HAP-1 (cell line): ENCODE data around the gene HACD3.

ENCODE experiments used
- DNase-seq, 2 experiments: peaks; one replicate each; pipeline ENCODE4 v3.0.0-alpha.2; 2016 to 2020; ENCODE audit warnings: low spot score in 2 of 2
- H3K27me3 ChIP-seq: fragments of 250-450 bp; sonication (Bioruptor Pico); 2 replicates; pipeline ENCODE4 v1.5.1; 2020; ENCODE audit warnings: low read depth, mild to moderate bottlenecking, moderate library complexity
- H3K36me3 ChIP-seq: fragments of 250-450 bp; sonication (Bioruptor Pico); replicated peaks from 2 replicates; pipeline ENCODE4 v1.5.1; 2020; ENCODE audit warnings: mild to moderate bottlenecking
- H3K4me1 ChIP-seq: fragments of 250-450 bp; sonication (Bioruptor Pico); 2 replicates; pipeline ENCODE4 v1.5.1; 2020; ENCODE audit warnings: mild to moderate bottlenecking
- H3K4me3 ChIP-seq: fragments of 250-450 bp; sonication (Bioruptor Pico); 2 replicates; pipeline ENCODE4 v1.5.1; 2020; ENCODE audit warnings: mild to moderate bottlenecking, moderate library complexity
- H3K9me3 ChIP-seq: fragments of 250-450 bp; sonication (Bioruptor Pico); 2 replicates; pipeline ENCODE4 v1.5.1; 2020; ENCODE audit warnings: mild to moderate bottlenecking, moderate library complexity
- in situ Hi-C: fragments of 300-500 bp; cut with MboI; formaldehyde crosslinking; loops from 3 replicates; pipeline ENCODE4 v1.14.3; 2020; ENCODE audit warnings: low sequenced_read_pairs, inconsistent platforms, mixed read lengths

Gene HACD3

DNA sequence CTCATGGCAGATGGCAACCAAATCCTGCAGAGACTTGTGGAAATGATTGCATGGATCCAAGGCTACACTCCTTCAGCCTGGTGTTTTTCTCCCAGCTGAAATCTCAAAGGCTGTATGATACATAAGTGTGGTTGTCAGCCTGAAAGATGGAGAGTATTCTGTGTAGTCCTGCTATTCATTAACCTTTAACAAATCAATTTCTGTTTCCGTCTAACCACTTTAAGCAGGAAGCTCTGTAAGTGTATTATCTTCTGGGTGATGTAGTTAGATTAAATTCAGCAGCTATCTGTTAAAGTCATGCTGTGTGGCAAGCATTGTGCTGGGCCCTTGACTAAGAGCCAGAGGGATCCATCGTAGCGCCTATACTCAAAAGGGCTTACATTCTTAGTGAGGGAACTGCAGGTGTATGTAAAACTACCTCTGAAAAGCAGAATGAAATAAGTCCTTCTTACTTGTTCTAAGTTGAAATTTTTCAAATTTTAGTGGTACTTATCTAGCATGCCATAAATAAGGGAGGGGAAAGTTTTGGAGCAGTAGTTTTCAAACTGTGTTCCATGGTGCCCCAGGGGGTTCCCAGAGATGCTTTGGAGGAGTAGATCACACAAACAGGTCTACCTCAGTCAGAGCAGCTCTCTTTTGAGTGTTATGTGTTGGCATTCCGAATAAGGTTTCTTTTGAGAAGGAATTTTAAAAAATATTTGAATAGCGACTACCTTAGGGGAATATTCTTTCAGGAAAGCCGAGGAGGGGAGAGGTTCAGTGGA, 28.9 kb downstream of the HACD3 start:
- H3K9me3 ChIP-seq: no peaks in the 10 kb centered on the region
- in situ Hi-C loops: no loop called here
- H3K27me3 ChIP-seq: no peaks in the 10 kb centered on the region
- no peaks in the 10 kb centered on the region for H3K4me1 ChIP-seq
- H3K36me3 ChIP-seq: peaks cover 91% of the 10 kb centered on the region
- no peak overlapping the region for H3K4me3 ChIP-seq
- DNase-seq: no peak

DNA sequence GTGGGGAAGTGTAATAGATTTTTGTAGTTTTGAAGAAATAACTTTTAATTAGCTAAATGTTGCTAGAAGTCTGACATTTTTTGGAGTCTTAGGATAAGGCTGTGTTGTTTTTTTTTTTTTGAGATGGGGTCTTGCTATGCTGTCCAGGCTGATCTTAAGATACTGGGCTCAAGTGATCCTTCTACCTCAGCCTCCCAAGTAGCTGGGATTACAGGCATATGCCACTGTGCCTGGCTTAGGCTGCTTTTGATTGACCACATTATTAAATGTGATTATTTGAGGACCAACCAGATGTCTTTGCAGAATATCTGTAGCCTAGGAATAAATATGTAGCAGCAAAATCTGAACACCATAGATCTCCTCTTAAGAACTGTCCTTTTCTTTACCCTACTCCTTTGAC, 29.7 kb downstream of the HACD3 start:
- no peaks in the 10 kb centered on the region for H3K9me3 ChIP-seq
- in situ Hi-C loops: no loop called here
- DNase-seq: no peak
- H3K4me1 ChIP-seq: no peaks in the 10 kb centered on the region
- no peaks in the 10 kb centered on the region for H3K27me3 ChIP-seq
- no peak overlapping the region for H3K4me3 ChIP-seq
- peaks cover 91% of the 10 kb centered on the region for H3K36me3 ChIP-seq

DNA sequence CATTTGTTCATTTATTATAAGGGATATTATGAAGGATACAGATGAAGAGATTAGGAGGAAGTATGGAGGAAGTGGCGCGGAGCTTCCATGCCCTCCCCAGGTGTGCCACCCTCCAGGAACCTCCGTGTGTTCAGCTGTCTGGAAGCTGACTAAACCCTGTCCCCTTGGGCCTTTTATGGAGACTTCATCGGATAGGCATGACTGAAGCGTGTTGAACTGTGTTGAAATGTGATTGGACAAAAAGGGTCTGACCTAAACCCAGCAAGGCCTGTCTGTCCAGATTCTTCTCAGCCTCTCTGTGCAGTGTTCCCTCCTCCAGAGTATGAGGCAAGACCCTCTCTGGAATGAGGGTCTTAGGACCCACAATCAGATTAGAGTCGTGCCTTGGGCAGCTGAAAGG, 31.7 kb downstream of the HACD3 start:
- H3K4me3 ChIP-seq: no peak overlapping the region
- H3K4me1 ChIP-seq: no peaks in the 10 kb centered on the region
- H3K36me3 ChIP-seq: peaks cover 91% of the 10 kb centered on the region
- H3K9me3 ChIP-seq: peaks cover 2% of the 10 kb centered on the region; the same call in 1 of the 2 replicates
- no peaks in the 10 kb centered on the region for H3K27me3 ChIP-seq
- no peak for DNase-seq
- in situ Hi-C loops: no loop called here

DNA sequence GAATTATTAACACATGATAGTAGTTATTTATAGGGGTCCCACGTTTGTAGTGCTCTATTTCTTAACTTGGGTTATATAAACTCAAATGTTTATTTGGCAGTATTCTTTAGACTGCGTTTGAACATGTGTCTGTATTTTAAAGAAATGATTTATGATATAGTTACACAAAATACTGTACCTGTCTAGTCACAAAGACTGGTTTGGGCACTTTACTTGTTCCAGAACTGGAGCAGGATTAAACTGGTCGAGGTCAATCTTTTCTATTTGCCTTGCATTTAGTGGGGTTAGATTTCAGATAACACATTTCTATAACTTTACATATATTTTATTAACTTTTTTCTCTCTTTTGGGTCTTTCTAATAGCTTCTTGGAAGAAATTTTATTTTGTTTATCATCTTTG, 39.5 kb downstream of the HACD3 start:
- peaks cover 87% of the 10 kb centered on the region for H3K36me3 ChIP-seq
- H3K9me3 ChIP-seq: peaks cover 2% of the 10 kb centered on the region; the same call in 1 of the 2 replicates
- DNase-seq: no peak
- in situ Hi-C loops: no loop called here
- no peaks in the 10 kb centered on the region for H3K4me1 ChIP-seq
- H3K4me3 ChIP-seq: no peak overlapping the region
- no peaks in the 10 kb centered on the region for H3K27me3 ChIP-seq

DNA sequence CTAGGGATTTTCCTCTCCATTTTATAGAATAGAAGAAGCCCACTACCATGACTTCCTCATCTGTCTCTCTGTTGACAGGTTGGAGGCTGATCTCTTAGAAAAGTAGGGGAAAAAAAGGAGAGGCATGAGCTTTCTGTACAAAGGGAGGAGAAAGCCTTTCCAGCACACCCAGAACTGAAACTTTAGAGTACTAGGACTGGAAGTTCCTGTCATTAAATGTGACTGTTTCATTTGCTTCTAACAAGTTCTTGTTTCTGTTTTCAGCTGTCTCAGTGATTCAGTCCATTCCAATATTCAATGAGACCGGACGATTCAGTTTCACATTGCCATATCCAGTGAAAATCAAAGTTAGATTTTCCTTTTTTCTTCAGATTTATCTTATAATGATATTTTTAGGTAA, 41.7 kb downstream of the HACD3 start:
- Histone ChIP-seq H3K4me3 (no peak overlapping the region), H3K9me3 (no peaks in the 10 kb centered on the region), H3K36me3 (peaks cover 81% of the 10 kb centered on the region), H3K4me1 (peaks cover 12% of the 10 kb centered on the region), H3K27me3 (no peaks in the 10 kb centered on the region)
- no peak for DNase-seq
- in situ Hi-C loops: no loop called here

DNA sequence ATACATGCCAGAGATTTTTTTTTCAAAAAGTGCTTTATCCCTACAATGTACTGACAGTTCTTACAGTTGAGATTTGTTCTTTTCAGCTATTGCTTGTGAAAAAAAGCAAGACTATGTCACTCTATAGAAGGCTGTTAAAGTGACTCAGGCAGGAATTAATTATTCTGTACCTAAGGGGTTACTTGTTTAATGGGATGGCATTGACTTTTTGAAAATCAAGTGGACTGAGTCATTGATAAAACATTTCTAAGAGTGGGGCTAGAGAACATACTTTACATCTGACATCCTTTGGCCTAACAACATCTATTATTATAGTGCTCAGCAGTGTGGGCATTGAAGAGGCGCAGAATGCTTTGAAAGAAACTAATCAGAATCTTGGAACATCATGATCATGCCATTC, 46.4 kb downstream of the HACD3 start:
- no peaks in the 10 kb centered on the region for H3K9me3 ChIP-seq
- H3K27me3 ChIP-seq: no peaks in the 10 kb centered on the region
- in situ Hi-C loops: no loop called here
- peaks cover 12% of the 10 kb centered on the region for H3K4me1 ChIP-seq
- no peak overlapping the region for H3K4me3 ChIP-seq
- DNase-seq: no peak
- H3K36me3 ChIP-seq: peaks cover 82% of the 10 kb centered on the region

DNA sequence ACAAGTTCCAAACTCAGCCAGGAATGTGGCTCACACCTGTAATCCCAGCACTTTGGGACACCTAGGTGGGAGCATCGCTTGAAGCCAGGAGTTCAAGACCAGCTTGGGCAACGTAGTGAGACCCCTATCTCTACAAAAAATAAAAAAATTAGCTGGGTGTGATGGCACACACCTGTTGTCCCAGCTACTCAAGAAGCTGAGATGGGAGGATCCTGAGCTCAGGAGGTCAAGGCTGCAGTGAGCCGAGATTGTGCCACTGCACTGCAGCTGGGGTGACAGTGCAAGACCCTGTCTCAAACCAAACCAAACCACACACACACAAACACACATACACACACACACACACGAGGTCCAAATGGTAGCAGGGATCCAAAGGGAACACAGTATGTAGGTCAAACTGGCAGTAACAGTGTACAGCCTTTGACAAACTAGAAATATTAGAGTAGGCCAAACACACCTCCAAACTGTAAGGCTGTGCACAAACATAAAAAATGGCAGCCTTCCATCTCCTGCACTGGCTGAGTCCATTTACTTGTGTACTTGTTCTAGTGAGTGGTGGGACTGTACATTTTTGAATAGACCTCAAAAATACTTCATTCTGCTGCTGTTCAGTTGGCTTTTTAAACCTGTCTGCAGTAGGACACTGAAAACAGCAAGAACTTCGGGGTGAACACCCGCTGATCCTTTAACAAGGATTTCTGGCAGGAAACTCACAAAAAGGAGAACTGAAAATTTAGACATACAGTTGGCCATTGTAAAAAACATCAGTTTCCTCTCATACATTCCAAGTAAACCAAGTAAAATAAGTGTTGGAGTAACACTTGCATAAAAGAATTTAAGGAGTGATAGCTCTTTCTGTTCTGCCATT, 47.1 kb downstream of the HACD3 start:
- no peaks in the 10 kb centered on the region for H3K27me3 ChIP-seq
- in situ Hi-C loops: no loop called here
- peaks cover 81% of the 10 kb centered on the region for H3K36me3 ChIP-seq
- no peak overlapping the region for H3K4me3 ChIP-seq
- peaks cover 12% of the 10 kb centered on the region for H3K4me1 ChIP-seq
- no peak for DNase-seq
- H3K9me3 ChIP-seq: no peaks in the 10 kb centered on the region

DNA sequence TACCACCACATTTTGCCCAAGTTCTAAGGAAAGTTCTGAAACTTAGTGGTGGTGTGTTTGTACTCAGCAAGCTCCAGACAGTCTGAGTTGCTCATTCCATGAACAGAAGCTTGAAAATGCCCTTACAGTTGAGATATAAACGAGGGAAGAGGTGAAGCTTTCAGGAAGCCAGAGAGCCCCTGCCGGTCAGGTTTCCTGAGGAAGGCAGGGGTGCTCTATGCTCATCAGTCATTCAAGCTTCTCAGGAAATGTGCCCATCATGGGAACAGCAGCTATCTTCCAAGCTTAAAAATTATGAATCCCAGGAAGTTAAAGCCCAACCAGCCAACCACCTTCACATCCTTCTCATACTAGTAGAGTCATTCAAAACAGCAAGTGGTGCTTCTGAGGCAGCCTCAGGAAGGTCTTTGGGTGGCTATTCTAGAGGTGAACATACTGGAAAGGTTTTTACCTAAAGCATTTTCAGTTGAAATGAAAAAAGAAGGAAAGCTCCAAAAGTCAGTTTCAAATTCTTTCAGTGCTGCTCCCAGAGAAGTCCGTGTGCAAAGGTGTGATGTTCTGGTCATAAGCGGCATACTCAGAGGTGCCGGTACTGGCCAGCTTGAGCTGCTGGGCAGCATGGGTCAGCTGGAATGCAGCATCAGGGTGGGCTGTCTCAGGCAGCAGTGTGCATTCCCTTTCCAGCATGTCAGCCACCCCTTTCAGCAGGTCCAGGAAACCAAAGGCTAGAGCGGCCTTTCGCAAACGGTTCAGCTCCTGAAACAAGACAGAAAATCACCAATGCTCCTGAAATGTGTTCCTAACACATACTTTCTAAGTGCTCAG, 48.9 kb downstream of the HACD3 start:
- Histone ChIP-seq H3K4me1 (peaks cover 14% of the 10 kb centered on the region), H3K4me3 (no peak overlapping the region), H3K27me3 (no peaks in the 10 kb centered on the region), H3K36me3 (peaks cover 87% of the 10 kb centered on the region), H3K9me3 (no peaks in the 10 kb centered on the region)
- DNase-seq: no peak
- in situ Hi-C loops: no loop called here

DNA sequence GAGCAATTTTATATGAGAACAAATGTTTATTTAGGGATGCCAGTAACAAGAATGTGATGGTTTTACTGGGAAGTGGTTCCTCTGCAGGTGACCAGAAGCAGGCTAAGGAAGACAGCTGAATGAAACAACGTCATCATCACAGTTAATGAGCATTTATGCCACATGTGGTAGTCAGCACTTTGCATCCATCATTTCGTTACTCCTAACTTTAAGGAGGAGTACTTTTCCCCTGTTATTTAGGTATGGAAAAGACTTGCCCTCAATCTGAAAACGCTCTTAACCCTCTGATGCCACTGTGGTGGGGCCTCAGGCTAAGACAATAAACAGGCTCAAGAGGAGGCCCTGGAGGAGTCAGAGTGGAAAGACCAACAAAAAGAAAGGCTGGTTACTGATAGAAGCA, 49.5 kb downstream of the HACD3 start:
- in situ Hi-C loops: no loop called here
- no peak for DNase-seq
- Histone ChIP-seq H3K9me3 (no peaks in the 10 kb centered on the region), H3K27me3 (no peaks in the 10 kb centered on the region), H3K4me3 (no peak overlapping the region), H3K36me3 (peaks cover 87% of the 10 kb centered on the region), H3K4me1 (peaks cover 18% of the 10 kb centered on the region)

DNA sequence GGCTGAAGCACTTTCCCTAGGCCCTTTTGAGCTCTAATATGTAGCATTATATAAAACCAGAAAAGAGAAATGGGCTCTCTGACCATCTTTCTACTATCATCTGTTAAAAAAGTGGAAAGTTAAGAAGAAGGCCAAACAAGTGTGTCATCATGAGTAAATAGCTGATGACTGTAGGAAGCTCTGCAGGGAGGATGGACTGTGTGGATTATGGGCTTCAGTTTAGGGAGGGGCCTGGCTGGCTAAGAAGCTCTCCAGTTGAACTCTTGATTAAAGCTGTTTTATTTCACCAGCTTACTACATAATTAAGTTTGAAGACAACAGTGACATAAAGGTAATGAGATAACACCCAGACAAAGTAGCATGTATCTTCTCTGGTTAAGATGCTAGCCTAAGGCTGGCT, 50.0 kb downstream of the HACD3 start:
- no peak for DNase-seq
- Histone ChIP-seq H3K27me3 (no peaks in the 10 kb centered on the region), H3K36me3 (peaks cover 88% of the 10 kb centered on the region), H3K9me3 (no peaks in the 10 kb centered on the region), H3K4me3 (no peak overlapping the region), H3K4me1 (peaks cover 18% of the 10 kb centered on the region)
- in situ Hi-C loops: no loop called here

DNA sequence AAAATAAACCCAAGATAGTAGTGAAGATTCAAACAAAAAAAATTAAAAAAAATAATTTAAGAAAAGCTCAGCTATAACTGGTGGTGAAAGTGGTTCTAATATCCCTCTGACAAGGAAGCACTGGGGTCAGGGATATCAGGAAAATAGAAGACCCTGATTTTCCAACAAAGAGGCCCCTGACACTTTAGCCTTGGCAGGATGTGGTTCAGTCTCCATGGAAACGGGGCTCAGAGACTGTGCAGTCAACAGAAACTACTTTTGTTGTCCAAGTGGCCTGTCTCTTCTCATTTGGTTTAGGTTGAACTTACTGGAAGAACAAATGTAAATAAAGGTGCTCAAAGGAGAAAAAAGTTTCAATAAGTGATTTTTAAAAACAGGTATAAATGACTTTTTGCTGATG, 53.4 kb downstream of the HACD3 start:
- Histone ChIP-seq H3K4me1 (peaks cover 6% of the 10 kb centered on the region), H3K36me3 (peaks cover 80% of the 10 kb centered on the region), H3K4me3 (no peak overlapping the region), H3K9me3 (no peaks in the 10 kb centered on the region), H3K27me3 (no peaks in the 10 kb centered on the region)
- in situ Hi-C loops: no loop called here
- no peak for DNase-seq

DNA sequence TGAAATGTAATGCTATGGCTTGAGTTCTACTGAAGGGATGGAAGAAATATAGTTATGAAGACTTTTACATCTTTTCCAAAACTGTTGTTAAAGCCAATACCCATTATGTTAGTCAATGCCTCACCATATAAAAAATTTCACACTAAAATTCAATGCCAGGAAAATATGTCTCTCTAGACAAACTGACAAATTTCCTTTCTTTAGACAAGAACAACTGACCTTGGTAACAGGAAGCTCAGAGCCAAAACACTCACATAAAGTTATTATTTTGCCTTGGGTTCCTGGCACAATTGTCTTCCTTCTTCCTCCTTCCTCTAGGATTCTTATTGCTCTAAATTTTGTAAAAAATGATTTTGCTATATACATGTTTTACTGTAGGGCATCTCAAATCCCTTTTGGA, 54.0 kb downstream of the HACD3 start:
- Histone ChIP-seq H3K27me3 (no peaks in the 10 kb centered on the region), H3K36me3 (peaks cover 80% of the 10 kb centered on the region), H3K4me1 (peaks cover 6% of the 10 kb centered on the region), H3K4me3 (no peak overlapping the region), H3K9me3 (no peaks in the 10 kb centered on the region)
- no peak for DNase-seq
- in situ Hi-C loops: no loop called here

DNA sequence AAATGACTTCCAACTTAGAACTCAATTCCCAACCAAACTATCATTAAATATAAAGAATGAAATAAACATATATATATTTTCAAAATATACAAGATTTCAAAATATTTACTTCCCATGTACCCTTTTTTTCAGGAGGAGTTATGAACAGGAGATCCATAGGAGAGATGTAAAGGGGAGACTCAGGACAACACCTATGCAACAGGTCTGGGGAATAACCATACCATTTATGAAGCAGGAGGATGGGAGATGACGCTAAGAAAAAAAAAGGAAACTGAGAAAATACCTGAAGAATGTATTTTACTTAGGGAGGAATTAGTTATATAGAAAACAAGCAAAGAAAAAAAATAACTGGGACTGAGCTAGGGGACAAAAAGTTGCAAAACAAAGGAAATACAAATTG, 56.8 kb downstream of the HACD3 start:
- H3K4me1 ChIP-seq: peaks cover 6% of the 10 kb centered on the region
- DNase-seq: no peak
- H3K4me3 ChIP-seq: no peak overlapping the region
- H3K9me3 ChIP-seq: no peaks in the 10 kb centered on the region
- in situ Hi-C loops: no loop called here
- no peaks in the 10 kb centered on the region for H3K27me3 ChIP-seq
- peaks cover 83% of the 10 kb centered on the region for H3K36me3 ChIP-seq
